HEK293 (cell line): ENCODE data around the gene CPNE1.

Source experiments
- CTCF ChIA-PET: fragments of 350-600 bp; formaldehyde crosslinking; extraction: SDS; loops from one replicate; lab custom pipeline; 2021; ENCODE audit warnings: antibody characterized with exemption; lab: Yijun Ruan, JAX
- POLR2A ChIA-PET: fragments of 300-600 bp; formaldehyde crosslinking; extraction: SDS; loops from one replicate; lab custom pipeline; 2020; ENCODE audit warnings: antibody characterized with exemption, inconsistent platforms; lab: Yijun Ruan, JAX
- H3K27ac ChIP-seq: fragments of 200-500 bp; sonication (Bioruptor generic); 2 replicates; pipeline ENCODE4 v1.5.1; 2014; ENCODE audit warnings: low read depth, low read length, control low read depth, inconsistent platforms; ENCODE audit errors: extremely low read depth
- H3K36me3 ChIP-seq, 2 experiments: fragments of 200-500 bp in 1 of 2; sonication (Bioruptor generic) in 1 of 2; 1 replicate in 1 of 2; 2 replicates in 1 of 2; pipeline ENCODE4 v1.5.1; 2014 to 2017; ENCODE audit warnings: inconsistent platforms in 2 of 2, low read length in 2 of 2; ENCODE audit not compliant: control insufficient read depth in 2 of 2, insufficient read depth in 1 of 2
- H3K4me1 ChIP-seq: fragments of 200-500 bp; sonication (Bioruptor generic); 2 replicates; pipeline ENCODE4 v1.5.1; 2014; ENCODE audit warnings: mild to moderate bottlenecking, low read length, inconsistent platforms; ENCODE audit not compliant: control insufficient read depth, insufficient read depth
- H3K4me3 ChIP-seq: 2 replicates; pipeline ENCODE4 v1.5.1; 2011; ENCODE audit warnings: low read depth, mild to moderate bottlenecking, control low read depth, low read length, moderate library complexity
- H3K9me3 ChIP-seq: fragments of 200-500 bp; sonication (Bioruptor generic); 2 replicates; pipeline ENCODE4 v1.5.1; 2014; ENCODE audit warnings: low read depth, low read length, inconsistent platforms; ENCODE audit not compliant: control insufficient read depth, insufficient read depth
- BCL11A ChIP-seq: fragments of 450-650 bp; formaldehyde crosslinking; IDR thresholded peaks from 2 replicates; pipeline ENCODE4 v1.5.1; 2016; ENCODE audit warnings: low read depth, missing biosample characterization, missing genetic modification characterization
- INSM2 ChIP-seq: fragments of 450-650 bp; formaldehyde crosslinking; IDR thresholded peaks from 2 replicates; pipeline ENCODE4 v1.5.1; 2016; ENCODE audit warnings: missing biosample characterization, missing genetic modification characterization
- ZBTB21 ChIP-seq: fragments of 450-650 bp; formaldehyde crosslinking; IDR thresholded peaks from 2 replicates; pipeline ENCODE4 v1.5.1; 2017; ENCODE audit warnings: missing biosample characterization, missing genetic modification characterization
- ZBTB8A ChIP-seq: fragments of 450-650 bp; formaldehyde crosslinking; IDR thresholded peaks from 2 replicates; pipeline ENCODE4 v1.5.1; 2016; ENCODE audit warnings: missing biosample characterization, missing genetic modification characterization
- ZNF169 ChIP-seq: fragments of 450-650 bp; formaldehyde crosslinking; IDR thresholded peaks from 2 replicates; pipeline ENCODE4 v1.5.1; 2016; ENCODE audit warnings: missing biosample characterization, missing genetic modification characterization
- ZNF19 ChIP-seq: fragments of 450-650 bp; formaldehyde crosslinking; IDR thresholded peaks from 2 replicates; pipeline ENCODE4; 2016; ENCODE audit warnings: missing biosample characterization, missing genetic modification characterization, low read depth
- ZNF26 ChIP-seq: fragments of 450-650 bp; formaldehyde crosslinking; IDR thresholded peaks from 2 replicates; pipeline ENCODE4 v1.5.1; 2016; ENCODE audit warnings: missing biosample characterization, missing genetic modification characterization
- ZNF324 ChIP-seq: fragments of 450-650 bp; formaldehyde crosslinking; IDR thresholded peaks from 2 replicates; pipeline ENCODE4 v1.5.1; 2016; ENCODE audit warnings: missing biosample characterization, missing genetic modification characterization
- ZNF391 ChIP-seq: fragments of 450-650 bp; formaldehyde crosslinking; IDR thresholded peaks from 2 replicates; pipeline ENCODE4 v1.5.1; 2016; ENCODE audit warnings: low read depth, missing biosample characterization, missing genetic modification characterization, borderline replicate concordance
- ZNF473 ChIP-seq: fragments of 450-650 bp; formaldehyde crosslinking; IDR thresholded peaks from 2 replicates; pipeline ENCODE4 v1.5.1; 2017; ENCODE audit warnings: missing biosample characterization, missing genetic modification characterization
- ZNF585B ChIP-seq: fragments of 450-650 bp; formaldehyde crosslinking; IDR thresholded peaks from 2 replicates; pipeline ENCODE4 v1.5.1; 2016; ENCODE audit warnings: missing biosample characterization, missing genetic modification characterization
- ZNF596 ChIP-seq: fragments of 450-650 bp; IDR thresholded peaks from 2 replicates; pipeline ENCODE4 v1.5.0; 2018; ENCODE audit warnings: missing biosample characterization, mild to moderate bottlenecking, missing genetic modification characterization, moderate library complexity
- ZNF600 ChIP-seq: fragments of 450-650 bp; formaldehyde crosslinking; IDR thresholded peaks from 2 replicates; pipeline ENCODE4 v1.5.1; 2016; ENCODE audit warnings: missing biosample characterization, missing genetic modification characterization
- ZNF670 ChIP-seq: fragments of 450-650 bp; formaldehyde crosslinking; IDR thresholded peaks from 2 replicates; pipeline ENCODE4 v1.5.1; 2016; ENCODE audit warnings: missing biosample characterization, missing genetic modification characterization, low read depth
- ZSCAN30 ChIP-seq: fragments of 450-650 bp; IDR thresholded peaks from 2 replicates; pipeline ENCODE4 v1.5.1; 2018; ENCODE audit warnings: missing biosample characterization, mild to moderate bottlenecking, missing genetic modification characterization, moderate library complexity
- TF ChIP-seq, protein P1 (sequence below): fragments of 450-650 bp; formaldehyde crosslinking; IDR thresholded peaks from 2 replicates; pipeline ENCODE4 v1.5.1; 2016; ENCODE audit warnings: missing biosample characterization, missing genetic modification characterization
- TF ChIP-seq, protein P2 (sequence below): fragments of 450-650 bp; formaldehyde crosslinking; optimal IDR thresholded peaks from 2 replicates; pipeline ENCODE3; 2016; ENCODE audit warnings: missing biosample characterization, mild to moderate bottlenecking, missing genetic modification characterization

CPNE1 gene

DNA sequence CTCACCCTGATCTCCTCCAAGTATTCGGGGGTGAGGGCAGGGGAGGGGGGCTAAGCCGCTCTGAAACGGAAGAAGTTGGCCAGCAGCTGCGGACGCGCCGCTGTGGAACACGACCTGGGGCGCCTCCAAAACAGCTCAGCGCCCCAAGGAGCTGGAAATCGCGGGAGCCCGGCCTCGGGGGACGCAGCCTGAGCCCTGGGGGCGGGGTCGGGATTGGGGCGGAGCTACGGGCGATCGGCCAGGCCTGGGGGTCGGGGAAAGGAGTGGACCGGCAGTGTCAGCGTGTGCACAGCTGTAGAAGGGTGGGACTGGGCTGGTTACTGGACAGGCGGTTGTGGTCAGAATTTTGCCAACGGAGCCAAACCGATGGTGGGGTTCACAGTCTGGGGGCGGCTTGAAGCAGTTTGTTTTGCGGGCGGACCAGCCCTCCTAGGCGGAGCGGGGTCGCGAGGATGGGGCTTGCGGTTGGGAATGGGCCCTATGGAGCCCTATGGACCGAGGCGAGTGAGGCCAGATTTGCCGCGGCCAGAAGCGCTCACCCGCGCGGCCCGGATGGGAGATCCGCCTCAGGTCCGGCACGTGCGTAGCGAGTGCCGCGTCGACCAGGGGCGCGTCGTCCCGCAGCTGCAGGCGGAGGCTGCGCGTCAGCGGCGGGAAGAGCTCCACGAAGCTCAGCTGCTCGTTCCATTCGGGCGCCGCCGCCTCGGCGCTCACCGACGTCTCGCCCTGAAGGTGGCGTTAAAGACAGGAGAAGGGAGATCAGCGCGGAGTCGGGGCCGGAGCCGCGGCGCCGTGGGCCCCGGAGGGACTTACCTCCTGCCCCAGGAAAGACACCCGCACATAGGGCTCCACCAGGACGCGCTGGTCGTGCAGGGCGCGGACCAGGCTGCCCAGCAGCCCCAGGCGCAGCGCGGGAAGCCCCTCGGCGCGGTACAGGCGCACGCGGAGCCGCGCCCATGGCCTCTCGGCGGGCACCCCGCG lies 63.4 kb downstream of the CPNE1 start (continued):
- TF ChIP-seq ZNF585B (tag by site-specific recombination) = no peak

GRCh38 chr20:35600176-35600992 lies 64.3 kb downstream of the CPNE1 start:
- ChIA-PET POLR2A (interaction anchor here (1.5 kb wide), 1 partner anchor 19 kb away, joined by 5 read pairs; no protein-coding TSS in a partner anchor), CTCF (interaction anchor here (0.7 to 1.1 kb wide), 2 partner anchors 10 to 137 kb away, joined by 3 read pairs; no protein-coding TSS in a partner anchor)
- Histone ChIP-seq H3K27ac (no peak overlapping the region), H3K36me3 (no peaks in the 10 kb centered on the region), H3K4me1 (no peaks in the 10 kb centered on the region), H3K4me3 (no peak overlapping the region), H3K9me3 (no peaks in the 10 kb centered on the region)
- TF ChIP-seq, protein P1, sequence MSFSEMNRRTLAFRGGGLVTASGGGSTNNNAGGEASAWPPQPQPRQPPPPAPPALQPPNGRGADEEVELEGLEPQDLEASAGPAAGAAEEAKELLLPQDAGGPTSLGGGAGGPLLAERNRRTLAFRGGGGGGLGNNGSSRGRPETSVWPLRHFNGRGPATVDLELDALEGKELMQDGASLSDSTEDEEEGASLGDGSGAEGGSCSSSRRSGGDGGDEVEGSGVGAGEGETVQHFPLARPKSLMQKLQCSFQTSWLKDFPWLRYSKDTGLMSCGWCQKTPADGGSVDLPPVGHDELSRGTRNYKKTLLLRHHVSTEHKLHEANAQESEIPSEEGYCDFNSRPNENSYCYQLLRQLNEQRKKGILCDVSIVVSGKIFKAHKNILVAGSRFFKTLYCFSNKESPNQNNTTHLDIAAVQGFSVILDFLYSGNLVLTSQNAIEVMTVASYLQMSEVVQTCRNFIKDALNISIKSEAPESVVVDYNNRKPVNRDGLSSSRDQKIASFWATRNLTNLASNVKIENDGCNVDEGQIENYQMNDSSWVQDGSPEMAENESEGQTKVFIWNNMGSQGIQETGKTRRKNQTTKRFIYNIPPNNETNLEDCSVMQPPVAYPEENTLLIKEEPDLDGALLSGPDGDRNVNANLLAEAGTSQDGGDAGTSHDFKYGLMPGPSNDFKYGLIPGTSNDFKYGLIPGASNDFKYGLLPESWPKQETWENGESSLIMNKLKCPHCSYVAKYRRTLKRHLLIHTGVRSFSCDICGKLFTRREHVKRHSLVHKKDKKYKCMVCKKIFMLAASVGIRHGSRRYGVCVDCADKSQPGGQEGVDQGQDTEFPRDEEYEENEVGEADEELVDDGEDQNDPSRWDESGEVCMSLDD (tag by site-specific recombination) = no peak
- TF ChIP-seq INSM2 (tag by site-specific recombination) = no peak
- no peak for TF ChIP-seq ZSCAN30 (tag by site-specific recombination)
- TF ChIP-seq ZNF26 (tag by site-specific recombination) = no peak
- TF ChIP-seq ZNF670 (tag by site-specific recombination) = no peak
- TF ChIP-seq ZNF391 (tag by site-specific recombination) = no peak
- TF ChIP-seq ZBTB21 (tag by site-specific recombination) = no peak
- TF ChIP-seq ZNF600 (tag by site-specific recombination) = no peak

GRCh38 chr20:35599776-35600120 lies 65.0 kb downstream of the CPNE1 start:
- TF ChIP-seq ZNF473 (no peak), ZNF169 (no peak), ZNF596 (tag by site-specific recombination) (no peak), ZBTB8A (no peak), ZNF324 (tag by site-specific recombination) (no peak), ZNF19 (tag by site-specific recombination) (no peak), BCL11A (tag by site-specific recombination) (no peak)
- TF ChIP-seq, protein P2, sequence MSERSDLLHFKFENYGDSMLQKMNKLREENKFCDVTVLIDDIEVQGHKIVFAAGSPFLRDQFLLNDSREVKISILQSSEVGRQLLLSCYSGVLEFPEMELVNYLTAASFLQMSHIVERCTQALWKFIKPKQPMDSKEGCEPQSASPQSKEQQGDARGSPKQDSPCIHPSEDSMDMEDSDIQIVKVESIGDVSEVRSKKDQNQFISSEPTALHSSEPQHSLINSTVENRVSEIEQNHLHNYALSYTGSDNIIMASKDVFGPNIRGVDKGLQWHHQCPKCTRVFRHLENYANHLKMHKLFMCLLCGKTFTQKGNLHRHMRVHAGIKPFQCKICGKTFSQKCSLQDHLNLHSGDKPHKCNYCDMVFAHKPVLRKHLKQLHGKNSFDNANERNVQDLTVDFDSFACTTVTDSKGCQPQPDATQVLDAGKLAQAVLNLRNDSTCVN (tag by site-specific recombination) = no peak
- Histone ChIP-seq H3K9me3 (no peaks in the 10 kb centered on the region), H3K27ac (no peak overlapping the region), H3K36me3 (no peaks in the 10 kb centered on the region), H3K4me1 (no peaks in the 10 kb centered on the region), H3K4me3 (no peak overlapping the region)
- ChIA-PET CTCF (no interaction called here), POLR2A (no interaction called here)
